ENCODE data around the gene ATP8A1.
A peak's percentile ranks its signal among the peaks of the same experiment; 100 is the strongest.
"Not testable (repeated sequence)": the region's sequence is repeated elsewhere in the genome, so short reads cannot be mapped to it uniquely, and the experiment has no call there.

ATP8A1 gene

GRCh38 chr4:42656944-42657792 is at the start of gene ATP8A1:
TSS of gene ATP8A1 (minus strand) at chr4:42657105. CDS start at chr4:42656873, 232 bp downstream.
- peak; percentile 91 for DNase-seq (ENCODE audit: low read depth)

DNA sequence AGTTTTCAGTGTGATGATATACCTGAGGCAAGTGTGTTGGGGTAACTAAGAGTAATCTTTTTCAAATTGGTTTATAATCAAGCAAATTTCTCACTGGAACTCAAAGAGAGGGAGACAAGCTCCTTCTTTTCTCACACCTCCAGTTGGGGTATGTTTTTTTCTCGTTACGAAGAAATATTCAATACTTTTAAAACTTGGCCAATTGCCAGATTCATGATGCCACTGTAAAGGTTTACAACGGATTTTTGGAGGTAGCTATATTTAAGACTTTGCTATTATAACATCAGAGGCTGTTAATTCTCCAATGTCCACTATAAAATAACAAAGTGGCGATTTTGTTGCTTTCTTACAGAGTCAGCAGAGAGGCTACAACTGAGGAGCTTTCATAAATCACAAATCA is 49.2 kb upstream of the ATP8A1 start:
- no peak for DNase-seq (ENCODE audit: low read depth)

- DNase-seq (ENCODE audit: low read depth), result no peak
These were observed 46.9 kb upstream of the ATP8A1 start for GRCh38 chr4:42703813-42704212.

GRCh38 chr4:42702895-42703294 is 46.0 kb upstream of the ATP8A1 start:
- DNase-seq (ENCODE audit: low read depth), result no peak

GRCh38 chr4:42701780-42702179 is 44.9 kb upstream of the ATP8A1 start:
- not testable (repeated sequence) for DNase-seq (ENCODE audit: low read depth)

- DNase-seq (ENCODE audit: low read depth), result no peak
These were observed 33.6 kb upstream of the ATP8A1 start for GRCh38 chr4:42690537-42690936.

DNA sequence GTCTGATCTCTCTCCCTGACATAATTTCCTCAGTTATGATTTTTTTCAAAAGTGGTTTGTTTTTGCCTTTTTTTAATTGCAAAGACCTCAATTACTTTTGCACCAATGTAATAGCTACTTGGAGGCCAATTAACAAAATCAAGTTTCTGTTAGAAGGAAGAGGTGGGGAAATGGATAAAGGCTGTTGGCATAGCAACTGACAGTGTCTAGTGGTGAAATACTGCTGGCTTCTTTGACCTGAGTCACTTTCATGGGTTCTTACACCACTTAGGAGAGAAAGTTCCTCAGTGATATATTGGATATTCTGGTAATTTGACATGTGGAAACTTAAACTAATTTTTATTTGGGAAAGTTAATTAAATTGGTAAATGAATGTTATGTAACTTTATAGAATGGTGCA is 26.5 kb upstream of the ATP8A1 start:
- DNase-seq (ENCODE audit: low read depth), result no peak

DNA sequence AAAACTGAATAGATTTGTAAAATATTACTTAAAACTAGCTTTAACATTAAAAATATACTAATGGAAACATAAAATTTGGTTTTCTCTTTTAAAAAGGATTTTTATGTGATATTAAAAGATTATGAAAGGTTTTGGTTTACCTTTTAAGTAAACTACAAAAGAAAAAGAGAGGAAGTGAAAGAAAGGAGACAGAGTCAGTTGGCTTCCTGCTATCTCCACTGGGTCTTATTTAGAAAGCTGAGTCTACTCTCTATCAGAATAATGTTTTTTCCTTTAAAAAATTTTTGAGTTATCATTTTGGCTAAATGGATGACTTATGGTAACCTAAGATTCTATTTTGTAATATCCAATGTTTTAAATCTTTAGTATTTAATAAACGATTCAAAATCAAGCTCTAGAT is 21.6 kb upstream of the ATP8A1 start:
- DNase-seq (ENCODE audit: low read depth), result no peak

DNA sequence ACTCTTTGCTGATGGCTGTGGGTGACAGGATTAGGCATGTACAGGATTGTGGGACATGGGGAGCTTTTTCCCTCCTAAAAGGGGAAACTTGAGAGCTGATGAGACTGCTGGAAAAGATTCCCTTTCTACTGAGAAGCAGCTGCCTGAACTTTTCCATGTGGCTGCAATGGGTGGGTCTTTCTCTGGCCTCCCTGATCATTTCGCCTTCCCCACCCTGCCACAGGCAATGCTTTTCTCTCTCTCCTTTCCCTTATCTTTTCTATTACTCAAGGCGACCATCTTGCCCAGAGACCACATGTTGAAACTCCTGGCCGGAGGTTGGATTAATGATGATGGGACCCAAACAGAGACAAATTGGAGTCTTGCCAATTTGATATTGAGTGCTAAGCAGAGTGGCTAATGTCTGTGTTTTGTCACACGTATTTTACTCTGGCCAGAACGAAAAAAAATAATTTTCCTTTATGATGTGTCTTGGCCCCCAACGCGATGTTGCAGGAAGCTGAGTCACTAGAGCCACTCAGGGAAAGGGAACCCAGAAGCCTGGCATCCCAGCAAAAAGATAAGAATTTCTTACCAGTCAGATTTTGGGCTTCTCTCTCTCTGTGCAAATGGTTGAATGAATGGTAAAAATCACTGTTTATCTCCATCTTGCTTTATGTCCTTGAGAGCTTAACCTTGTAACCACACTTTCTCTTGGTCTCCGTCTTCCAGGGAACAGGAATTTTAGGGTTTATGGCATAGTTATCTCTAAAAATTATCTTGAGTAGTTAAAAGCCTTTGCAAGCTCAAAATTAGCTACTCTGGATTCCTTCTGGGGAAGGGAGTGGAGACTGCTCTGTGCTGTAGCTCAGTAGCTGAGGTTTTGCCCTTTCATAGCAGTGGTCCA is 19.4 kb upstream of the ATP8A1 start:
- DNase-seq (ENCODE audit: low read depth), result no peak

GRCh38 chr4:42673082-42673425 is 16.1 kb upstream of the ATP8A1 start:
- no peak for DNase-seq (ENCODE audit: low read depth)

DNA sequence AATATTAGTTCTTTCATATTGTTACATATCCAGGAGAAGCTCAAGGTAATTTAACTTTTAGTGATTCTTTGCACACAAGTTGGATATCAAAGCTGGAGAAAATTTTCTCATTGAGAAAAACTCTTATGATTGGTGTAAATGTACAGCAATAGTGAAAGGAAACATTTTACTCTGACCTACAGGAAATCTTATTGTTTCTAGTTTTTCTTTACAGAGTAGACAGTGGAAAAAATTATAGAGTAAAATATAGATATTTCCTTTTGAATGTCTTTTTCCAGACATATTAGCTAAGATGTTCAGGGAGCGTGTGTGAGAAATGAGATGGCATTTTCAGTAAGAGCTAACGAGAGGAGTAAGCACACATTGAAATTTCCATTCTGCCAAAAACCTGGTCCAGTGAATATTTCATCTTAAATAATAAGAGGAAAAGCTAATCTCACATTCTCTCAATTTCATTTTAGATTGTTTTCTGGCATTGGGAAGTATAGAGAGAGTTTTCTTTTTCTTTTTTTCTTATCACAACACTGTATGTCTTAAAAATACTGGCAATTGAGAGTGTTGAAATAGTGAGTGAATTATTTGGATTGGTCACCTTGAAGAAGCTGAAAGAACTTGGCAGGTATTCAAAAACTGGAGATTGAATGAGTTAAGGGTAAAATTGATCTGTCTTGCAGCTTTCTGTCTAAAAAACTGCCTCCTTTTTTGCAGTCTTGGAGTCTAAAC is 15.6 kb upstream of the ATP8A1 start:
- DNase-seq (ENCODE audit: low read depth), result no peak

- peak; percentile 28 for DNase-seq (ENCODE audit: low read depth)
These were observed 14.7 kb upstream of the ATP8A1 start for GRCh38 chr4:42671431-42672194.

GRCh38 chr4:42658261-42658660 is 1.4 kb upstream of the ATP8A1 start:
- no peak for DNase-seq (ENCODE audit: low read depth)

- no peak for DNase-seq (ENCODE audit: low read depth)
These were observed 294 bp downstream of the ATP8A1 start for GRCh38 chr4:42656679-42656943.

GRCh38 chr4:42655921-42656678 is 805 bp downstream of the ATP8A1 start:
- peak; percentile 15 for DNase-seq (ENCODE audit: low read depth)

GRCh38 chr4:42655269-42655637 is 1.7 kb downstream of the ATP8A1 start:
- DNase-seq (ENCODE audit: low read depth), result no peak

DNA sequence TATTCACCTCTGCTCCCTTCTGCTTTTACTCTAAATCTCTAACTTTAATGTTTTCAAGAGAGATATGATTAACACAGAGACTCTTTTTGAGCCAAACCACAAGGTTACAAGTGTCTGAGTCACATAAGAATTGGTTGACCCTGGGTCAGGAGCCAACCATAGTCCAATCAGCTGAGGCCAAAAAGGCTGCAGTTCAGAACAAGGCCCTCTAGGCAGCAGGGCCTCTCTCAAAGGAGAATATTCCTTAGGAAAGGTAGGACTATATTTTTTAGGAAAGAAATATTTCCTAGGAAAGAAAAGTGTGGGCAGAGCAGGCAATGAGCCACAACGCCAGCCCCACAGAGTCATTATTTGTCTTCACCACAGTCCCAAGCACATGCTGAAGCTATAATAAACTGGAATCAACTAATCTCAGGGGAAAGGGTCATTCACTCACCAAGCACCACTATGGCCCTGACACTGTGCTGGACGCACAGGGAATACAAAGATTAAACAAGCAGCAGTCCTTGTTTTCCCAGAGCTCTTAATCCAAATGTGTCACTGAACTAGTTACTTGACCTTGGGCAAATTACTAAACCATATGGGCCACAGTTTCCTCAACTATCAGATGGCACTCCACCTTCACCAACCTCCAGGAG is 2.2 kb downstream of the ATP8A1 start:
- no peak for DNase-seq (ENCODE audit: low read depth)

DNA sequence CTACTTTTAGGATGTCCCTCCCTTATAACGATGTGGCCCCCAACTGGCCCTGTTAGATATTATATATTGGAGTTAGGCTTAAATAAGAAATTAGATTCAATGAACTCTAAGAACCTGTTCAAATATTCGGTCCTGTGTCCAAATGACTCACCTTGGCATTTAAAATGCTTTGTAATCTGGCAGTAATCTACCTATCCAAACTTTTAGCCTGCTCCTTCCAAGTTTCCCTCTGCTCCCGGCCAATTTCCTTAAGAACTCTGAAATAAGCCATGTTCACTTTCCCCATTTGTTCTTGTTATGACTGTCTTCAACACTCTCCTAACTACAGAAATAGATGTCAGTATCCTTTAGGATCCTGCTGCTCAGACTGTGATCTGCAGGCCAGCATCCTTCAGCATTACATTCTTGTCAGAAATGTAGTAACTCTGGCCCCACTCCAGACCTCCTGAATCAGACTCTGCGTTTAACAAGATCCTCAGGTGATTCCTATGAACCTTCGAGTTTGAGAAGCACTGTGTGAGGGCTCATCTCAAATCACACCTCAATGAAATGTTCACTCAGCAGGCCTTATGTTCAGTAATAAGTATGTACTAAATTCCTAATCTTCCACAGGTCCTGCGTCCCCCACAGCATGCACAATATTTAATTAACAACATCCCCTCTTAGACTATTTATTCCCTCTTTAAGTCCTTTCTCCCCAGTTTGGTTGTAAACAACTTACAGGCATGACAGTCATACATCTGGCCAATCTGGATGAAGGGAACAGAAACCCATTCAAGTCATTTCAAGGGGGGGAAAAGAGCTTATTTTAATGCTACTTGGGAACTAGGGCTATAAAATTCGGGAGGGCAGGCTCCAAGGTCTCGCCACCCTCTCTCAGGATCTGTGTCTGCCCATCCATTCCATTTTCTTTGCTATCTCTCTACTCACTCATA is 3.0 kb downstream of the ATP8A1 start:
- no peak for DNase-seq (ENCODE audit: low read depth)

DNA sequence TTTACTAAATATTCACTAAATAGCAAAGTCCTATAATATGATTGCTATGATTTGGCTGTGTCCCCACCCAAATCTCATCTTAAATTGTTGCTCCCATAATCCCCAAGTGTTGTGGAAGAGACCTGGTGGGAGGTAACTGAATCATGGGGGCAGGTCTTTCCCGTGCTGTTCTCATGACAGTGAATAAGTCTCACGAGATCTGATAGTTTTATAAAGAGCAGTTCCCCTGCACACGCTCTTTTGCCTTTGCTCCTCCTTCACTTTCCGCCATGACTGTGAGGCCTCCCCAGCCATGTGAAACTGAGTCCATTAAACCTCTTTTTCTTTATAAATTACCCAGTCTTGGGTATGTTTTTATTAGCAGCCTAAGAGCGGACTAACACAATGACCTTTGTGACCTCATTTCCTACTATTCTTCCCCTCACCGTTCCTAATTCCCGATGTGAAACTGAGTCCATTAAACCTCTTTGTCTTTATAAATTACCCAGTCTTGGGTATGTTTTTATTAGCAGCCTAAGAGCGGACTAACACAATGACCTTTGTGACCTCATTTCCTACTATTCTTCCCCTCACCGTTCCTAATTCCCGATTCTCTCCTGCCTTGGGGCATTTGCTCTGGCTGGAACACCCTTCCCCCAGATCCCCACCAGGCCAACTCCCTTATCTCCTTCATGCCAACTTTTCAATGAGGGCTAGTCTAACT is 4.2 kb downstream of the ATP8A1 start:
- not testable (repeated sequence) for DNase-seq (ENCODE audit: low read depth)

Measured in stimulated activated CD8-positive, alpha-beta memory T cell treated with anti-CD3 and anti-CD28 coated beads, Interleukin-4, amount 100 ng/mL, for 24 hours (primary cell).